IMR-90 (cell line): Measurements from ENCODE around the gene CMTR1. TPM values are rescaled to one million over a fixed set of nuclear protein-coding genes. Genes with fewer than 3 reads are reported as not detected.

ENCODE experiments used
- ATAC-seq: fragments of 200-7000 bp; cut with Tn5 transposase; 2 replicates; pipeline ENCODE4 v1.9.1; 2020; ENCODE audit warnings: low read depth, mild to moderate bottlenecking, moderate library complexity
- BruUV-seq: library from RNA; stranded (reverse); fragments of 400-500 nt; replicated peaks from 2 replicates; lab custom pipeline; 2021; lab: Mats Ljungman, UMichigan
- CTCF ChIA-PET: fragments of 300-600 bp; formaldehyde crosslinking; extraction: SDS; loops from one replicate; lab custom pipeline; 2021; ENCODE audit warnings: antibody characterized with exemption; lab: Yijun Ruan, JAX
- POLR2A ChIA-PET: fragments of 300-600 bp; sonication (Branson Sonifier 250); formaldehyde crosslinking; loops from one replicate; lab custom pipeline; 2022; ENCODE audit warnings: antibody characterized with exemption; ENCODE audit not compliant: unreplicated experiment; lab: Charles Lee
- DNase-seq: peaks from one replicate; pipeline ENCODE4 v3.0.0; 2013
- H2AFZ ChIP-seq: replicated peaks from 2 replicates; pipeline ENCODE3; 2013; ENCODE audit warnings: low read length, mild to moderate bottlenecking; ENCODE audit not compliant: poor library complexity
- H2AK5ac ChIP-seq: 2 replicates; pipeline ENCODE4 v1.6.1; 2013; ENCODE audit warnings: low read depth, low read length, inconsistent platforms
- H2AK9ac ChIP-seq: replicated peaks from 2 replicates; pipeline ENCODE3; 2013; ENCODE audit warnings: mild to moderate bottlenecking, low read depth, low read length, moderate library complexity; ENCODE audit not compliant: poor library complexity
- H2BK120ac ChIP-seq: 2 replicates; pipeline ENCODE4 v1.6.1; 2013; ENCODE audit warnings: low read depth, low read length, inconsistent platforms
- H2BK15ac ChIP-seq: 3 replicates; pipeline ENCODE4 v1.6.1; 2013; ENCODE audit warnings: low read depth, low read length, inconsistent platforms
- H2BK20ac ChIP-seq: 2 replicates; pipeline ENCODE4 v1.6.1; 2013; ENCODE audit warnings: low read depth, mild to moderate bottlenecking, inconsistent platforms, low read length, moderate library complexity
- H2BK5ac ChIP-seq: 2 replicates; pipeline ENCODE4 v1.6.1; 2013; ENCODE audit warnings: mild to moderate bottlenecking, low read depth, low read length, inconsistent platforms; ENCODE audit not compliant: poor library complexity, severe bottlenecking
- H3K14ac ChIP-seq: replicated peaks from 2 replicates; pipeline ENCODE4 v1.6.1; 2013; ENCODE audit warnings: low read depth, low read length, inconsistent platforms
- H3K18ac ChIP-seq: 2 replicates; pipeline ENCODE4 v1.6.1; 2013; ENCODE audit warnings: low read depth, low read length, control low read depth
- H3K23ac ChIP-seq: 2 replicates; pipeline ENCODE4 v1.6.1; 2013; ENCODE audit warnings: low read depth, low read length, inconsistent platforms
- H3K27ac ChIP-seq: 2 replicates; pipeline ENCODE4 v1.5.1; 2013; ENCODE audit warnings: mild to moderate bottlenecking, control low read depth, low read length; ENCODE audit not compliant: insufficient read depth
- H3K27me3 ChIP-seq: 2 replicates; pipeline ENCODE4 v1.6.1; 2013; ENCODE audit warnings: low read length; ENCODE audit not compliant: control insufficient read depth, insufficient read depth
- H3K36me3 ChIP-seq: 2 replicates; pipeline ENCODE4 v1.6.1; 2013; ENCODE audit warnings: low read length, mixed read lengths; ENCODE audit not compliant: control insufficient read depth, insufficient read depth
- H3K4ac ChIP-seq: 2 replicates; pipeline ENCODE4 v1.6.1; 2013; ENCODE audit warnings: low read depth, low read length, inconsistent platforms
- H3K4me1 ChIP-seq: 2 replicates; pipeline ENCODE4 v1.6.1; 2013; ENCODE audit warnings: low read length, mixed read lengths; ENCODE audit not compliant: control insufficient read depth, insufficient read depth
- H3K4me2 ChIP-seq: 2 replicates; pipeline ENCODE4 v1.6.1; 2013; ENCODE audit warnings: low read depth, mild to moderate bottlenecking, control low read depth, low read length, moderate library complexity
- H3K4me3 ChIP-seq: 2 replicates; pipeline ENCODE4 v1.5.1; 2013; ENCODE audit warnings: low read depth, mild to moderate bottlenecking, control low read depth, low read length, moderate library complexity; ENCODE audit not compliant: insufficient read depth
- H3K56ac ChIP-seq: 2 replicates; pipeline ENCODE4 v1.6.1; 2013; ENCODE audit warnings: low read length, inconsistent platforms; ENCODE audit not compliant: insufficient read depth; ENCODE audit errors: extremely low read depth
- H3K79me1 ChIP-seq, 2 experiments: 2 replicates each; pipeline ENCODE4 v1.6.1; 2013; ENCODE audit warnings: low read length in 2 of 2, inconsistent platforms in 1 of 2, low read depth in 1 of 2
- H3K9ac ChIP-seq: 2 replicates; pipeline ENCODE4 v1.6.1; 2013; ENCODE audit warnings: low read depth, low read length, control low read depth
- H3K9me1 ChIP-seq: 2 replicates; pipeline ENCODE4 v1.6.1; 2013; ENCODE audit warnings: low read length, inconsistent platforms; ENCODE audit not compliant: insufficient read depth
- H3K9me3 ChIP-seq: 2 replicates; pipeline ENCODE4 v1.6.1; 2013; ENCODE audit warnings: low read length; ENCODE audit not compliant: control insufficient read depth, insufficient read depth
- H4K20me1 ChIP-seq: 2 replicates; pipeline ENCODE4 v1.6.1; 2013; ENCODE audit warnings: low read length, inconsistent platforms; ENCODE audit not compliant: insufficient read depth
- H4K5ac ChIP-seq: 2 replicates; pipeline ENCODE4 v1.6.1; 2013; ENCODE audit warnings: mild to moderate bottlenecking, low read depth, low read length, control low read depth
- H4K8ac ChIP-seq, 2 experiments: 2 replicates each; pipeline ENCODE4 v1.6.1; 2013; ENCODE audit warnings: low read depth in 2 of 2, low read length in 2 of 2, control low read depth in 1 of 2, inconsistent platforms in 1 of 2
- H4K91ac ChIP-seq: 2 replicates; pipeline ENCODE4 v1.6.1; 2013; ENCODE audit warnings: low read depth, low read length, inconsistent platforms; ENCODE audit not compliant: insufficient read depth
- BHLHE40 ChIP-seq: fragments of 150-350 bp; IDR thresholded peaks from 2 replicates; pipeline ENCODE4 v1.6.1; 2016; ENCODE audit warnings: mild to moderate bottlenecking, low read depth, low read length
- CEBPB ChIP-seq: IDR thresholded peaks from 2 replicates; pipeline ENCODE4 v1.6.1; 2012; ENCODE audit warnings: low read depth, low read length, improper control_type of control experiment
- FOS ChIP-seq: fragments of 150-350 bp; IDR thresholded peaks from 2 replicates; pipeline ENCODE4 v1.6.1; 2016; ENCODE audit warnings: low read depth, low read length
- MAFK ChIP-seq: IDR thresholded peaks from 2 replicates; pipeline ENCODE4 v1.6.1; 2012; ENCODE audit warnings: low read depth, low read length, improper control_type of control experiment
- MAZ ChIP-seq: IDR thresholded peaks from 2 replicates; pipeline ENCODE4 v1.6.1; 2012; ENCODE audit warnings: low read depth, mild to moderate bottlenecking, low read length, improper control_type of control experiment, moderate library complexity, borderline replicate concordance
- MXI1 ChIP-seq: IDR thresholded peaks from 2 replicates; pipeline ENCODE4 v1.6.1; 2012; ENCODE audit warnings: low read depth, mild to moderate bottlenecking, low read length, moderate library complexity, borderline replicate concordance
- NFE2L2 ChIP-seq: fragments of 150-350 bp; IDR thresholded peaks from 2 replicates; pipeline ENCODE4 v1.6.1; 2016; ENCODE audit warnings: low read depth, mild to moderate bottlenecking, low read length
- POLR2A ChIP-seq: IDR thresholded peaks from 2 replicates; pipeline ENCODE4 v1.6.1; 2012; ENCODE audit warnings: mild to moderate bottlenecking, low read depth, low read length
- RAD21 ChIP-seq: IDR thresholded peaks from 2 replicates; pipeline ENCODE4 v1.6.1; 2012; ENCODE audit warnings: low read length, improper control_type of control experiment
- RCOR1 ChIP-seq: IDR thresholded peaks from 2 replicates; pipeline ENCODE4 v1.6.1; 2012; ENCODE audit warnings: mild to moderate bottlenecking, low read length, improper control_type of control experiment; ENCODE audit not compliant: insufficient replicate concordance
- SMC3 ChIP-seq: fragments of 150-350 bp; IDR thresholded peaks from 2 replicates; pipeline ENCODE4 v1.6.1; 2016; ENCODE audit warnings: low read depth, mild to moderate bottlenecking, antibody characterized with exemption, low read length, moderate library complexity
- WGBS, 2 experiments: methylation state at CpG; one replicate each; pipeline versions ENCODE4 v1.1.5 to v1.1.7; 2013; ENCODE audit warnings: missing lambda C conversion rate in 2 of 2; ENCODE audit not compliant: insufficient read length in 1 of 2; ENCODE audit errors: extremely low coverage in 2 of 2; 5-methylcytosine and 5-hydroxymethylcytosine counted together
- dilution Hi-C: fragments of 300-500 bp; cut with HindIII; formaldehyde crosslinking; loops from one replicate; pipeline ENCODE4 v1.14.3; 2018; ENCODE audit warnings: low sequenced_read_pairs; ENCODE audit not compliant: unreplicated experiment
- in situ Hi-C: fragments of 300-500 bp; cut with MboI; formaldehyde crosslinking; loops from 3 replicates; pipeline ENCODE4 v1.14.3; 2019; ENCODE audit warnings: low sequenced_read_pairs, inconsistent platforms, mixed read lengths
- intact Hi-C: fragments of 100-400 bp; cut with micrococcal nuclease; formaldehyde crosslinking; loops from 2 replicates; pipeline ENCODE4 v1.10.0; 2022
- polyA plus RNA-seq, 3 experiments: library from polyadenylated mRNA; depleted of rRNA; stranded (reverse); fragments of >200 nt; gene quantifications; 2 replicates each; pipeline ENCODE4 v1.2.3, GENCODE V29; 2012; ENCODE audit warnings: low replicate concordance in 1 of 3
- total RNA-seq: library from RNA; depleted of rRNA; stranded (reverse); fragments of >200 nt; gene quantifications from 2 replicates; pipeline ENCODE4 v1.2.3, GENCODE V29; 2012
- TF ChIP-seq, protein P1 (sequence below): conservative IDR thresholded peaks from 2 replicates; pipeline ENCODE4 v1.5.1; 2012; ENCODE audit warnings: mild to moderate bottlenecking, low read depth, low read length, improper control_type of control experiment
- TF ChIP-seq, protein P2 (sequence below): fragments of 150-350 bp; IDR thresholded peaks from 2 replicates; pipeline ENCODE4 v1.6.1; 2017; ENCODE audit warnings: mild to moderate bottlenecking, antibody characterized with exemption, low read length, low read depth
- TF ChIP-seq, protein P3 (sequence below): fragments of 150-350 bp; IDR thresholded peaks from 2 replicates; pipeline ENCODE4 v1.6.1; 2016; ENCODE audit warnings: low read depth, mild to moderate bottlenecking, low read length, moderate library complexity, borderline replicate concordance

Gene CMTR1
- total and polyA plus RNA-seq, 2 of the 4 experiments (the other 2 are of a cell fraction) = 22.6 to 30.1 TPM

DNA sequence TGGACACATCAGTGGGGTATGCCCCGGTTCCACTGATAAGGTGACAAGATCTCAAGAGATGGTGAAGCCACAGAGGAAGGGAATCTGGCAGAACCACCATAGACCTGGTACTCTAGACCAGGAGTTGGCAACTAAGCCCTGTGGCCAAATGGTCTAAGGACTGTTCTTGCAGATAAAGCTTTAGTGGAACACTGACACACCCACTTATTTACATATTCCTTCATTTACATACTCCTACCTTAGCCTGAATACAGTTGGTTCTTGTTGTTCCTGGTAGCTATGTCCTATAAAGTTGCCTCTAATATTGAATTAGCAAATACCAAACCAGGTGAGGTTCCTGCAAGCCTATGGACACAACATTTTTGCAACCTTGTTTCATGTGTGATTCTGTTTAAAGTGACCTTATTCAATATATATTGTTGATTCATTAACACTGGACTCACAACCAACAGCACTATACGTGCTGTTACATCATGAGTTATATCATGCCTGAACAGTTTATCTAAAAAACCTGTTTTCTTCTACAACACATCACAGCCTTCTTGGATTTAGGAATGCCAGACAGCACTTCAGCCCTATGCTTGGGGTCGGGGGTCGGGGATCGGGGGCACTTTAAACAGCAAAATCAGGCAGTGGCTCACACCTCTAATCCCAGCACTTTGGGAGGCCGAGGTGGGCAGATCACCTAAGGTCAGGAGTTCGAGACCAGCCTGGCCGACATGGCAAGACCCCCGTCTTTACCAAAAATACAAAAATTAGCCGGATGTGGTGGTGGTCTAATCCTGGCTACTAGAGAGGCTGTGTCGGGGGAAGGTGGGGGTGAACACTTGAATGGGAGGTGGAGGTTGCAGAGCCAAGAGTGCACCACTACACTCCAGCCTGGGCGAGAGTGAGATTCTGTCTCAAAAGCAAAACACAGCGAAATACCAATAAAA lies 64.2 kb downstream of the CMTR1 start:
- ChIA-PET POLR2A (no interaction called here), CTCF (no interaction called here)
- no peak overlapping the region for H3K9ac ChIP-seq
- no peak overlapping the region for H2AK9ac ChIP-seq
- intact Hi-C loops = loop anchor here (10.0 kb wide), 1 partner anchor 508 kb away; no protein-coding TSS in a partner anchor
- no peak overlapping the region for H2AK5ac ChIP-seq
- H3K4me1 ChIP-seq = no peaks in the 10 kb centered on the region
- H4K91ac ChIP-seq = no peak overlapping the region
- no peaks in the 10 kb centered on the region for H3K36me3 ChIP-seq
- no peak overlapping the region for H2BK20ac ChIP-seq
- no peaks in the 10 kb centered on the region for H3K9me3 ChIP-seq
- no peak overlapping the region for H2BK15ac ChIP-seq
- H3K27me3 ChIP-seq = peaks cover 1% of the 10 kb centered on the region; the same call in 1 of the 2 replicates
- no peaks in the 10 kb centered on the region for H4K20me1 ChIP-seq
- H2BK5ac ChIP-seq = no peak overlapping the region
- H4K5ac ChIP-seq = no peak overlapping the region
- no TSS peak for BruUV-seq
- ATAC-seq (no peak), DNase-seq (no peak)
- dilution Hi-C loops = no loop called here
- no peak overlapping the region for H3K23ac ChIP-seq
- WGBS, 2 experiments = 68% methylated on average over 5 of the region's 13 CpGs; no CpG with 5 or more reads in 1 of the 2 experiments
- no peak overlapping the region for H3K56ac ChIP-seq
- H3K9me1 ChIP-seq = peaks cover 10% of the 10 kb centered on the region
- H3K18ac ChIP-seq = no peak overlapping the region
- H3K4ac ChIP-seq = no peak overlapping the region
- in situ Hi-C loops = no loop called here
- H2AFZ ChIP-seq = no peak overlapping the region
- no peak overlapping the region for H2BK120ac ChIP-seq
- no peak overlapping the region for H3K4me3 ChIP-seq
- no peak overlapping the region for H3K4me2 ChIP-seq
- H4K8ac ChIP-seq = no peak overlapping the region
- H3K14ac ChIP-seq = no peak overlapping the region
- H3K79me1 ChIP-seq = peaks cover 7 to 29% of the 10 kb centered on the region in 2 experiments
- no peak overlapping the region for H3K27ac ChIP-seq
- no peak for TF ChIP-seq SMC3
- TF ChIP-seq, protein P1, sequence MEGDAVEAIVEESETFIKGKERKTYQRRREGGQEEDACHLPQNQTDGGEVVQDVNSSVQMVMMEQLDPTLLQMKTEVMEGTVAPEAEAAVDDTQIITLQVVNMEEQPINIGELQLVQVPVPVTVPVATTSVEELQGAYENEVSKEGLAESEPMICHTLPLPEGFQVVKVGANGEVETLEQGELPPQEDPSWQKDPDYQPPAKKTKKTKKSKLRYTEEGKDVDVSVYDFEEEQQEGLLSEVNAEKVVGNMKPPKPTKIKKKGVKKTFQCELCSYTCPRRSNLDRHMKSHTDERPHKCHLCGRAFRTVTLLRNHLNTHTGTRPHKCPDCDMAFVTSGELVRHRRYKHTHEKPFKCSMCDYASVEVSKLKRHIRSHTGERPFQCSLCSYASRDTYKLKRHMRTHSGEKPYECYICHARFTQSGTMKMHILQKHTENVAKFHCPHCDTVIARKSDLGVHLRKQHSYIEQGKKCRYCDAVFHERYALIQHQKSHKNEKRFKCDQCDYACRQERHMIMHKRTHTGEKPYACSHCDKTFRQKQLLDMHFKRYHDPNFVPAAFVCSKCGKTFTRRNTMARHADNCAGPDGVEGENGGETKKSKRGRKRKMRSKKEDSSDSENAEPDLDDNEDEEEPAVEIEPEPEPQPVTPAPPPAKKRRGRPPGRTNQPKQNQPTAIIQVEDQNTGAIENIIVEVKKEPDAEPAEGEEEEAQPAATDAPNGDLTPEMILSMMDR = no peak
- no peak for TF ChIP-seq POLR2A
- TF ChIP-seq MAFK = no peak
- TF ChIP-seq, protein P2, sequence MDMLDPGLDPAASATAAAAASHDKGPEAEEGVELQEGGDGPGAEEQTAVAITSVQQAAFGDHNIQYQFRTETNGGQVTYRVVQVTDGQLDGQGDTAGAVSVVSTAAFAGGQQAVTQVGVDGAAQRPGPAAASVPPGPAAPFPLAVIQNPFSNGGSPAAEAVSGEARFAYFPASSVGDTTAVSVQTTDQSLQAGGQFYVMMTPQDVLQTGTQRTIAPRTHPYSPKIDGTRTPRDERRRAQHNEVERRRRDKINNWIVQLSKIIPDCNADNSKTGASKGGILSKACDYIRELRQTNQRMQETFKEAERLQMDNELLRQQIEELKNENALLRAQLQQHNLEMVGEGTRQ = no peak
- no peak for TF ChIP-seq RAD21
- TF ChIP-seq BHLHE40 = no peak
- no peak for TF ChIP-seq RCOR1
- no peak for TF ChIP-seq FOS
- TF ChIP-seq CEBPB = no peak
- TF ChIP-seq MXI1 = no peak
- TF ChIP-seq NFE2L2 = no peak
- TF ChIP-seq, protein P3, sequence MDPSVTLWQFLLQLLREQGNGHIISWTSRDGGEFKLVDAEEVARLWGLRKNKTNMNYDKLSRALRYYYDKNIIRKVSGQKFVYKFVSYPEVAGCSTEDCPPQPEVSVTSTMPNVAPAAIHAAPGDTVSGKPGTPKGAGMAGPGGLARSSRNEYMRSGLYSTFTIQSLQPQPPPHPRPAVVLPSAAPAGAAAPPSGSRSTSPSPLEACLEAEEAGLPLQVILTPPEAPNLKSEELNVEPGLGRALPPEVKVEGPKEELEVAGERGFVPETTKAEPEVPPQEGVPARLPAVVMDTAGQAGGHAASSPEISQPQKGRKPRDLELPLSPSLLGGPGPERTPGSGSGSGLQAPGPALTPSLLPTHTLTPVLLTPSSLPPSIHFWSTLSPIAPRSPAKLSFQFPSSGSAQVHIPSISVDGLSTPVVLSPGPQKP = no peak
- TF ChIP-seq MAZ = no peak
